PC-3 (cell line): ENCODE results near the gene ZNF593OS. TPM values are rescaled to one million over a fixed set of nuclear protein-coding genes. Genes with fewer than 3 reads are reported as not detected.
A peak's percentile ranks its signal among the peaks of the same experiment; 100 is the strongest.

ENCODE experiments used
- ATAC-seq: fragments of 200-7000 bp; cut with Tn5 transposase; 2 replicates; pipeline ENCODE4 v1.9.1; 2020; ENCODE audit warnings: mild to moderate bottlenecking, moderate library complexity
- BruUV-seq: library from RNA; stranded (reverse); fragments of 400-500 nt; replicated peaks from 2 replicates; lab custom pipeline; 2021; lab: Mats Ljungman, UMichigan
- CTCF ChIA-PET: fragments of 300-600 bp; sonication (Branson Sonifier 250); formaldehyde crosslinking; loops from one replicate; lab custom pipeline; 2022; ENCODE audit warnings: antibody characterized with exemption; lab: Charles Lee
- POLR2A ChIA-PET: fragments of 300-600 bp; sonication (Branson Sonifier 250); formaldehyde crosslinking; loops from one replicate; lab custom pipeline; 2022; ENCODE audit warnings: antibody characterized with exemption; ENCODE audit not compliant: unreplicated experiment; lab: Charles Lee
- DNase-seq: peaks from one replicate; pipeline ENCODE4 v3.0.0-alpha.2; 2015
- H2AFZ ChIP-seq: fragments of 300-600 bp; sonication (generic); 2 replicates; pipeline ENCODE4 v1.6.0; 2016; ENCODE audit warnings: antibody characterized with exemption, low read length
- H3F3A ChIP-seq: fragments of 300-600 bp; sonication (generic); one replicate; pipeline ENCODE4 v1.6.0; 2017; ENCODE audit warnings: antibody characterized with exemption, low read length, control low read depth, mild to moderate bottlenecking; ENCODE audit not compliant: unreplicated experiment
- H3K27ac ChIP-seq: fragments of 300-600 bp; sonication (generic); 2 replicates; pipeline ENCODE4 v1.5.1; 2016; ENCODE audit warnings: mild to moderate bottlenecking, low read length
- H3K27me3 ChIP-seq: fragments of 300-600 bp; sonication (generic); 2 replicates; pipeline ENCODE4 v1.6.1; 2016; ENCODE audit warnings: low read length, mixed read lengths
- H3K36me3 ChIP-seq: fragments of 300-600 bp; sonication (generic); 2 replicates; pipeline ENCODE4 v1.6.1; 2016; ENCODE audit warnings: low read depth, mixed run types, low read length, mixed read lengths
- H3K4me1 ChIP-seq: fragments of 300-600 bp; sonication (generic); 2 replicates; pipeline ENCODE4 v1.5.1; 2016; ENCODE audit warnings: low read length; ENCODE audit not compliant: insufficient read depth
- H3K4me2 ChIP-seq: fragments of 300-600 bp; sonication (generic); 2 replicates; pipeline ENCODE4 v1.6.0; 2016; ENCODE audit warnings: low read length
- H3K4me3 ChIP-seq: fragments of 300-600 bp; sonication (generic); 2 replicates; pipeline ENCODE4 v1.5.1; 2016; ENCODE audit warnings: mild to moderate bottlenecking, low read length, mixed read lengths
- H3K79me2 ChIP-seq: fragments of 300-600 bp; sonication (generic); 2 replicates; pipeline ENCODE4 v1.6.1; 2017; ENCODE audit warnings: low read length, mixed read lengths
- H3K9ac ChIP-seq: fragments of 300-600 bp; sonication (generic); 2 replicates; pipeline ENCODE4 v1.6.0; 2016; ENCODE audit warnings: mild to moderate bottlenecking, low read length
- H3K9me2 ChIP-seq: fragments of 300-600 bp; sonication (generic); replicated peaks from 2 replicates; pipeline ENCODE4 v1.6.1; 2016; ENCODE audit warnings: mixed run types, low read length, mixed read lengths
- H3K9me3 ChIP-seq: fragments of 300-600 bp; sonication (generic); 2 replicates; pipeline ENCODE4 v1.6.1; 2016; ENCODE audit warnings: low read length, mixed read lengths
- H4K20me1 ChIP-seq: fragments of 300-600 bp; sonication (generic); 2 replicates; pipeline ENCODE4 v1.6.1; 2016; ENCODE audit warnings: low read length, mixed read lengths
- CTCF ChIP-seq: fragments of 300-600 bp; sonication (generic); conservative IDR thresholded peaks from 2 replicates; pipeline ENCODE4 v1.5.1; 2017; ENCODE audit warnings: antibody characterized with exemption, low read depth, mild to moderate bottlenecking, low read length
- EZH2 ChIP-seq: fragments of 300-600 bp; sonication (generic); IDR thresholded peaks from one replicate; pipeline ENCODE4 v1.6.1; 2017; ENCODE audit warnings: antibody characterized with exemption, mild to moderate bottlenecking, low read length; ENCODE audit not compliant: unreplicated experiment
- EZH2phosphoT487 ChIP-seq: fragments of 300-600 bp; sonication (generic); IDR thresholded peaks from 2 replicates; pipeline ENCODE4 v1.6.1; 2018; ENCODE audit warnings: mild to moderate bottlenecking, antibody characterized with exemption, low read length, borderline replicate concordance
- intact Hi-C: fragments of 100-400 bp; cut with micrococcal nuclease; formaldehyde crosslinking; loops from 2 replicates; pipeline ENCODE4 v1.9.0; 2023
- total RNA-seq: library from RNA; depleted of rRNA; stranded (reverse); fragments of >200 nt; gene quantifications from 2 replicates; pipeline ENCODE4 v1.2.3, GENCODE V29; 2014

The ZNF593OS gene
- total RNA-seq, 1 experiment from 2014 or later: not detected

GRCh38 chr1:26170472-26170821 is 1.2 kb downstream of the ZNF593OS start:
- ATAC-seq (peak; percentile 12; the same call in 1 of the 2 replicates), DNase-seq (no peak)
- Histone ChIP-seq H3K4me2 (peak overlapping the region; percentile 97), H4K20me1 (no peaks in the 10 kb centered on the region), H3F3A (no peaks in the 10 kb centered on the region), H3K27me3 (no peaks in the 10 kb centered on the region), H3K79me2 (peaks cover 19% of the 10 kb centered on the region), H3K4me1 (peaks cover 11% of the 10 kb centered on the region), H3K9ac (peak overlapping the region; percentile 99), H2AFZ (peak overlapping the region; percentile 97), H3K4me3 (peak overlapping the region; percentile 98), H3K9me3 (no peaks in the 10 kb centered on the region), H3K27ac (peak overlapping the region; percentile 72; the same call in 1 of the 2 replicates), H3K36me3 (no peaks in the 10 kb centered on the region), H3K9me2 (no peaks in the 10 kb centered on the region)
- no peak for TF ChIP-seq EZH2
- no peak for TF ChIP-seq CTCF
- no peak for TF ChIP-seq EZH2phosphoT487
- ChIA-PET CTCF (interaction anchor here (0.7 to 1.6 kb wide), 3 partner anchors 25 to 64 kb away, joined by 4 to 23 read pairs (median 6); partner anchors contain the start of gene CEP85), POLR2A (interaction anchor here (0.6 kb wide), 1 partner anchor 59 kb away, joined by 3 read pairs; the partner anchor contains the start of gene PDIK1L)
- BruUV-seq: TSS peak; percentile 88
- intact Hi-C loops: no loop called here

- Histone ChIP-seq H3K4me3 (peak within 1 kb of the TSS; percentile 98), H3K9ac (peak within 1 kb of the TSS; percentile 99), H3K27ac (peak within 1 kb of the TSS; percentile 72), H3F3A (no peaks in the 10 kb centered on the region), H3K79me2 (peaks cover 19% of the 10 kb centered on the region), H3K27me3 (no peaks in the 10 kb centered on the region), H3K9me3 (no peaks in the 10 kb centered on the region), H3K4me1 (peaks cover 11% of the 10 kb centered on the region), H3K36me3 (no peaks in the 10 kb centered on the region), H4K20me1 (no peaks in the 10 kb centered on the region), H3K9me2 (no peaks in the 10 kb centered on the region), H3K4me2 (peak within 1 kb of the TSS; percentile 97), H2AFZ (peak within 1 kb of the TSS; percentile 97)
- intact Hi-C loops: loop anchor here (1.0 to 2.0 kb wide), 3 partner anchors 65 to 151 kb away; partner anchors contain the start of gene CEP85
- TF ChIP-seq CTCF (peak; percentile 81), EZH2phosphoT487 (no peak), EZH2 (no peak)
- BruUV-seq: no TSS peak
- ChIA-PET POLR2A (interaction anchor here (0.6 kb wide), 2 partner anchors 58 to 938 kb away, joined by 3 to 4 read pairs; partner anchors contain the start of genes PDIK1L and SYF2), CTCF (interaction anchor here (0.5 to 1.6 kb wide), 8 partner anchors 25 to 247 kb away, joined by 3 to 23 read pairs (median 4); partner anchors contain the start of genes CEP85 and PDIK1L)
- DNase-seq (peak; percentile 92), ATAC-seq (peak; percentile 95)
Measured at GRCh38 chr1:26169669-26170471, 1.8 kb downstream of the ZNF593OS start, which contains the start of gene ZNF593. Gene ZNF593, plus strand, starts transcription at chr1:26169908. Its CDS starts 76 bp downstream, at chr1:26169984.
